SK-N-SH (cell line): Measurements from ENCODE around the gene FAM9B. TPM values are rescaled to one million over a fixed set of nuclear protein-coding genes. Genes with fewer than 3 reads are reported as not detected.

Experiments
- CTCF ChIA-PET: fragments of 300-600, 350-600 bp; formaldehyde crosslinking; extraction: SDS; loops from one replicate; lab custom pipeline; 2021; lab: Yijun Ruan, JAX
- POLR2A ChIA-PET: fragments of 350-600 bp; sonication (Branson Sonifier 250); formaldehyde crosslinking; extraction: SDS; loops from one replicate; lab custom pipeline; 2020; ENCODE audit warnings: antibody characterized with exemption, inconsistent platforms; lab: Yijun Ruan, JAX
- DNase-seq: peaks from one replicate; pipeline ENCODE4 v3.0.0; 2012
- H2AFZ ChIP-seq: fragments of 200-600 bp; sonication (generic); 2 replicates; pipeline ENCODE4 v1.8.1; 2016; ENCODE audit warnings: antibody characterized with exemption, mild to moderate bottlenecking, low read depth
- H3F3A ChIP-seq: fragments of 200-600 bp; sonication (generic); replicated peaks from 2 replicates; pipeline ENCODE3; 2016; ENCODE audit warnings: antibody characterized with exemption, mild to moderate bottlenecking; ENCODE audit not compliant: insufficient read depth
- H3K27ac ChIP-seq, 2 experiments: fragments of 200-500 bp in 1 of 2; fragments of 200-600 bp in 1 of 2; sonication (Bioruptor generic) in 1 of 2; sonication (generic), shearing (Covaris generic) in 1 of 2; 2 replicates each; pipeline versions ENCODE4 v1.5.1 to v1.6.1; 2014 to 2016; ENCODE audit warnings: low read depth in 2 of 2, inconsistent platforms in 1 of 2, low read length in 1 of 2, mild to moderate bottlenecking in 1 of 2, mixed read lengths in 1 of 2
- H3K27me3 ChIP-seq: fragments of 200-600 bp; sonication (generic), shearing (Covaris generic); 2 replicates; pipeline ENCODE4 v1.6.1; 2016; ENCODE audit warnings: mixed run types; ENCODE audit not compliant: insufficient read depth
- H3K36me3 ChIP-seq, 2 experiments: fragments of 200-500 bp in 1 of 2; fragments of 200-600 bp in 1 of 2; sonication (Bioruptor generic) in 1 of 2; sonication (generic) in 1 of 2; replicated peaks in 1 of 2; 2 replicates each; pipeline versions ENCODE3 to v1.5.1; 2014 to 2016; ENCODE audit warnings: low read length in 1 of 2, mild to moderate bottlenecking in 1 of 2; ENCODE audit not compliant: insufficient read depth in 2 of 2, control insufficient read depth in 1 of 2
- H3K4me1 ChIP-seq, 2 experiments: fragments of 200-500 bp in 1 of 2; fragments of 200-600 bp in 1 of 2; sonication (Bioruptor generic) in 1 of 2; sonication (generic), shearing (Covaris generic) in 1 of 2; 2 replicates each; pipeline versions ENCODE4 v1.5.1 to v1.6.1; 2014 to 2016; ENCODE audit warnings: low read depth in 1 of 2, low read length in 1 of 2, mixed run types in 1 of 2; ENCODE audit not compliant: insufficient read depth in 2 of 2, control insufficient read depth in 1 of 2
- H3K4me2 ChIP-seq: fragments of 200-600 bp; sonication (generic), shearing (Covaris generic); 2 replicates; pipeline ENCODE4 v1.6.1; 2017; ENCODE audit warnings: mixed run types
- H3K4me3 ChIP-seq, 2 experiments: fragments of 200-500 bp in 1 of 2; fragments of 200-600 bp in 1 of 2; sonication (Bioruptor generic) in 1 of 2; sonication (generic), shearing (Covaris generic) in 1 of 2; 2 replicates each; pipeline versions ENCODE4 v1.5.1 to v1.8.1; 2014 to 2016; ENCODE audit warnings: low read depth in 2 of 2, inconsistent platforms in 1 of 2, low read length in 1 of 2, mild to moderate bottlenecking in 1 of 2, mixed read lengths in 1 of 2, moderate library complexity in 1 of 2
- H3K79me2 ChIP-seq: fragments of 200-600 bp; sonication (generic); 2 replicates; pipeline ENCODE4 v1.8.1; 2017; ENCODE audit warnings: mild to moderate bottlenecking; ENCODE audit not compliant: insufficient read depth
- H3K9ac ChIP-seq: fragments of 200-600 bp; sonication (generic); 2 replicates; pipeline ENCODE4 v1.6.1; 2017; ENCODE audit warnings: mixed run types
- H3K9me2 ChIP-seq: fragments of 200-600 bp; sonication (generic); 2 replicates; pipeline ENCODE4 v1.6.1; 2017; ENCODE audit warnings: mixed run types
- H3K9me3 ChIP-seq: fragments of 200-600 bp; sonication (generic); 2 replicates; pipeline ENCODE4 v1.6.1; 2017; ENCODE audit warnings: mixed run types, mild to moderate bottlenecking, moderate library complexity
- H4K20me1 ChIP-seq: fragments of 200-600 bp; sonication (generic); 2 replicates; pipeline ENCODE4 v1.6.1; 2017; ENCODE audit warnings: mild to moderate bottlenecking, mixed run types; ENCODE audit not compliant: insufficient read depth
- EP300 ChIP-seq, 2 experiments: IDR thresholded peaks; 2 replicates each; pipeline versions ENCODE4 v1.4.0 to v1.6.1; 2012; ENCODE audit warnings: borderline replicate concordance in 1 of 2, low read depth in 1 of 2, low read length in 1 of 2
- EZH2phosphoT487 ChIP-seq: fragments of 200-600 bp; sonication (generic); IDR thresholded peaks from 2 replicates; pipeline ENCODE4 v1.6.1; 2017; ENCODE audit warnings: low read depth, mixed run types, mild to moderate bottlenecking, antibody characterized with exemption, moderate library complexity, borderline replicate concordance
- FOSL2 ChIP-seq: IDR thresholded peaks from 2 replicates; pipeline ENCODE4 v1.4.0; 2012; ENCODE audit warnings: low read depth, mild to moderate bottlenecking, moderate library complexity, borderline replicate concordance
- FOXM1 ChIP-seq: IDR thresholded peaks from 2 replicates; pipeline ENCODE4 v1.4.0; 2012; ENCODE audit warnings: low read depth, mild to moderate bottlenecking
- MEF2A ChIP-seq: IDR thresholded peaks from 2 replicates; pipeline ENCODE4 v1.4.0; 2012; ENCODE audit warnings: low read depth, borderline replicate concordance
- MXI1 ChIP-seq: IDR thresholded peaks from 2 replicates; pipeline ENCODE4 v1.6.1; 2012; ENCODE audit warnings: mild to moderate bottlenecking, low read depth, low read length, improper control_type of control experiment
- NFIC ChIP-seq: IDR thresholded peaks from 2 replicates; pipeline ENCODE4 v1.4.0; 2012; ENCODE audit warnings: borderline replicate concordance
- RCOR1 ChIP-seq: fragments of 150-350 bp; IDR thresholded peaks from 2 replicates; pipeline ENCODE4 v1.6.1; 2017; ENCODE audit warnings: antibody characterized with exemption, low read length
- RFX5 ChIP-seq: IDR thresholded peaks from 2 replicates; pipeline ENCODE4 v1.6.1; 2012; ENCODE audit warnings: mild to moderate bottlenecking, improper control_type of control experiment, low read length
- SMC3 ChIP-seq: IDR thresholded peaks from 2 replicates; pipeline ENCODE4 v1.6.1; 2012; ENCODE audit warnings: low read depth, low read length, improper control_type of control experiment
- TEAD4 ChIP-seq: IDR thresholded peaks from 2 replicates; pipeline ENCODE4 v1.4.0; 2012; ENCODE audit warnings: mild to moderate bottlenecking, borderline replicate concordance; ENCODE audit not compliant: insufficient read depth
- YY1 ChIP-seq: IDR thresholded peaks from 2 replicates; pipeline ENCODE4 v1.4.0; 2012; ENCODE audit warnings: low read depth, mild to moderate bottlenecking
- WGBS: methylation state at CpG from one replicate; pipeline ENCODE4 v1.1.6; 2017; ENCODE audit warnings: low lambda C conversion rate; 5-methylcytosine and 5-hydroxymethylcytosine counted together
- polyA plus RNA-seq, 3 experiments: library from polyadenylated mRNA; depleted of rRNA; stranded (reverse); fragments of >200 nt; gene quantifications; 2 replicates each; pipeline ENCODE4 v1.2.3, GENCODE V29; 2012
- TF ChIP-seq, protein P1 (sequence below): IDR thresholded peaks from 2 replicates; pipeline ENCODE4 v1.4.0; 2012; ENCODE audit warnings: low read depth, borderline replicate concordance
- TF ChIP-seq, protein P2 (sequence below): fragments of 150-350 bp; IDR thresholded peaks from 2 replicates; pipeline ENCODE4 v1.6.1; 2016; ENCODE audit warnings: mild to moderate bottlenecking, low read depth, low read length
- TF ChIP-seq, protein P3 (sequence below): IDR thresholded peaks from 2 replicates; pipeline ENCODE4; 2012
- TF ChIP-seq, protein P4 (sequence below): IDR thresholded peaks from 2 replicates; pipeline ENCODE4 v1.4.0; 2012; ENCODE audit warnings: low read depth
- TF ChIP-seq, protein P5 (sequence below): fragments of 150-350 bp; IDR thresholded peaks from 2 replicates; pipeline ENCODE4 v1.6.1; 2017; ENCODE audit warnings: antibody characterized with exemption, low read length, low read depth, borderline replicate concordance
- TF ChIP-seq, protein P6 (sequence below): IDR thresholded peaks from 2 replicates; pipeline ENCODE4 v1.4.0; 2012; ENCODE audit warnings: low read depth, borderline replicate concordance
- TF ChIP-seq, protein P7 (sequence below): IDR thresholded peaks from 2 replicates; pipeline ENCODE4 v1.6.1; 2012; ENCODE audit warnings: mild to moderate bottlenecking, low read depth, low read length, moderate library complexity

FAM9B gene
- polyA plus RNA-seq, 1 of the 3 experiments (the other 2 are of a cell fraction): 0.03 TPM

DNA sequence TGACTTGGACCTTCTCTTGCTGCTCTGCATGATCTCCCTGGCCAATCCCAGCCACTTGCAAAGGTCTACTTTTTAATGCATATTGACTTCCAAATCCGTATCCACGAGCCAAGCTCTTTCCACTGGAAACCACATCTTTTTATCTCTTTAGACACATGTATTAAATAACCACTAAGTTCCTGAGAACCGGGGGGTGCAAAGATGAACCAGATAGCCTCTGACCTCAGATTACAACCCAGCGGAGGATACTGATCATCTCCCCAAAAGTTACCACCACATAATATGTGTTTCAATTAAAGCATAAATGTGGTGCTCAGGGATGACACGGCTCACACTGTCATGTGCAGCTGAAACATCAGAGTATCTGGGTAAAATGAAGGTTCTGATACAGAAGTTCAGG, 40.4 kb upstream of the FAM9B start:
- ChIA-PET CTCF (no interaction called here), POLR2A (no interaction called here)
- 26% methylated on average over 5 of the region's 5 CpGs for WGBS
- no peak for DNase-seq
- Histone ChIP-seq H3K27me3 (no peaks in the 10 kb centered on the region), H3K9ac (no peak overlapping the region), H3K9me2 (no peaks in the 10 kb centered on the region), H2AFZ (no peak overlapping the region), H3K27ac (no peak overlapping the region), H3K36me3 (no peaks in the 10 kb centered on the region), H3K4me2 (no peak overlapping the region), H3K4me1 (no peaks in the 10 kb centered on the region), H4K20me1 (no peaks in the 10 kb centered on the region), H3K4me3 (no peak overlapping the region), H3K79me2 (no peaks in the 10 kb centered on the region), H3F3A (no peaks in the 10 kb centered on the region), H3K9me3 (no peaks in the 10 kb centered on the region)
- TF ChIP-seq SMC3 (no peak), EP300 (IDR thresholded peaks at IDR 0.05; ENCODE audit: borderline replicate concordance in 1 of 2, low read depth in 1 of 2, low read length in 1 of 2) (no peak), NFIC (no peak), FOSL2 (no peak), YY1 (no peak), RCOR1 (no peak), TEAD4 (no peak), FOXM1 (no peak), MXI1 (no peak), RFX5 (no peak), EZH2phosphoT487 (no peak), MEF2A (no peak)
- TF ChIP-seq, protein P1, sequence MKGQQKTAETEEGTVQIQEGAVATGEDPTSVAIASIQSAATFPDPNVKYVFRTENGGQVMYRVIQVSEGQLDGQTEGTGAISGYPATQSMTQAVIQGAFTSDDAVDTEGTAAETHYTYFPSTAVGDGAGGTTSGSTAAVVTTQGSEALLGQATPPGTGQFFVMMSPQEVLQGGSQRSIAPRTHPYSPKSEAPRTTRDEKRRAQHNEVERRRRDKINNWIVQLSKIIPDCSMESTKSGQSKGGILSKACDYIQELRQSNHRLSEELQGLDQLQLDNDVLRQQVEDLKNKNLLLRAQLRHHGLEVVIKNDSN: no peak
- TF ChIP-seq, protein P2, sequence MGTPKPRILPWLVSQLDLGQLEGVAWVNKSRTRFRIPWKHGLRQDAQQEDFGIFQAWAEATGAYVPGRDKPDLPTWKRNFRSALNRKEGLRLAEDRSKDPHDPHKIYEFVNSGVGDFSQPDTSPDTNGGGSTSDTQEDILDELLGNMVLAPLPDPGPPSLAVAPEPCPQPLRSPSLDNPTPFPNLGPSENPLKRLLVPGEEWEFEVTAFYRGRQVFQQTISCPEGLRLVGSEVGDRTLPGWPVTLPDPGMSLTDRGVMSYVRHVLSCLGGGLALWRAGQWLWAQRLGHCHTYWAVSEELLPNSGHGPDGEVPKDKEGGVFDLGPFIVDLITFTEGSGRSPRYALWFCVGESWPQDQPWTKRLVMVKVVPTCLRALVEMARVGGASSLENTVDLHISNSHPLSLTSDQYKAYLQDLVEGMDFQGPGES: no peak
- TF ChIP-seq, protein P3, sequence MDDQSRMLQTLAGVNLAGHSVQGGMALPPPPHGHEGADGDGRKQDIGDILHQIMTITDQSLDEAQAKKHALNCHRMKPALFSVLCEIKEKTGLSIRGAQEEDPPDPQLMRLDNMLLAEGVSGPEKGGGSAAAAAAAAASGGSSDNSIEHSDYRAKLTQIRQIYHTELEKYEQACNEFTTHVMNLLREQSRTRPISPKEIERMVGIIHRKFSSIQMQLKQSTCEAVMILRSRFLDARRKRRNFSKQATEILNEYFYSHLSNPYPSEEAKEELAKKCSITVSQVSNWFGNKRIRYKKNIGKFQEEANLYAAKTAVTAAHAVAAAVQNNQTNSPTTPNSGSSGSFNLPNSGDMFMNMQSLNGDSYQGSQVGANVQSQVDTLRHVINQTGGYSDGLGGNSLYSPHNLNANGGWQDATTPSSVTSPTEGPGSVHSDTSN: no peak
- TF ChIP-seq, protein P4, sequence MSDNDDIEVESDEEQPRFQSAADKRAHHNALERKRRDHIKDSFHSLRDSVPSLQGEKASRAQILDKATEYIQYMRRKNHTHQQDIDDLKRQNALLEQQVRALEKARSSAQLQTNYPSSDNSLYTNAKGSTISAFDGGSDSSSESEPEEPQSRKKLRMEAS: no peak
- TF ChIP-seq, protein P5, sequence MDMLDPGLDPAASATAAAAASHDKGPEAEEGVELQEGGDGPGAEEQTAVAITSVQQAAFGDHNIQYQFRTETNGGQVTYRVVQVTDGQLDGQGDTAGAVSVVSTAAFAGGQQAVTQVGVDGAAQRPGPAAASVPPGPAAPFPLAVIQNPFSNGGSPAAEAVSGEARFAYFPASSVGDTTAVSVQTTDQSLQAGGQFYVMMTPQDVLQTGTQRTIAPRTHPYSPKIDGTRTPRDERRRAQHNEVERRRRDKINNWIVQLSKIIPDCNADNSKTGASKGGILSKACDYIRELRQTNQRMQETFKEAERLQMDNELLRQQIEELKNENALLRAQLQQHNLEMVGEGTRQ: no peak
- TF ChIP-seq, protein P6, sequence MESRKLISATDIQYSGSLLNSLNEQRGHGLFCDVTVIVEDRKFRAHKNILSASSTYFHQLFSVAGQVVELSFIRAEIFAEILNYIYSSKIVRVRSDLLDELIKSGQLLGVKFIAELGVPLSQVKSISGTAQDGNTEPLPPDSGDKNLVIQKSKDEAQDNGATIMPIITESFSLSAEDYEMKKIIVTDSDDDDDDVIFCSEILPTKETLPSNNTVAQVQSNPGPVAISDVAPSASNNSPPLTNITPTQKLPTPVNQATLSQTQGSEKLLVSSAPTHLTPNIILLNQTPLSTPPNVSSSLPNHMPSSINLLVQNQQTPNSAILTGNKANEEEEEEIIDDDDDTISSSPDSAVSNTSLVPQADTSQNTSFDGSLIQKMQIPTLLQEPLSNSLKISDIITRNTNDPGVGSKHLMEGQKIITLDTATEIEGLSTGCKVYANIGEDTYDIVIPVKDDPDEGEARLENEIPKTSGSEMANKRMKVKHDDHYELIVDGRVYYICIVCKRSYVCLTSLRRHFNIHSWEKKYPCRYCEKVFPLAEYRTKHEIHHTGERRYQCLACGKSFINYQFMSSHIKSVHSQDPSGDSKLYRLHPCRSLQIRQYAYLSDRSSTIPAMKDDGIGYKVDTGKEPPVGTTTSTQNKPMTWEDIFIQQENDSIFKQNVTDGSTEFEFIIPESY: no peak
- TF ChIP-seq, protein P7, sequence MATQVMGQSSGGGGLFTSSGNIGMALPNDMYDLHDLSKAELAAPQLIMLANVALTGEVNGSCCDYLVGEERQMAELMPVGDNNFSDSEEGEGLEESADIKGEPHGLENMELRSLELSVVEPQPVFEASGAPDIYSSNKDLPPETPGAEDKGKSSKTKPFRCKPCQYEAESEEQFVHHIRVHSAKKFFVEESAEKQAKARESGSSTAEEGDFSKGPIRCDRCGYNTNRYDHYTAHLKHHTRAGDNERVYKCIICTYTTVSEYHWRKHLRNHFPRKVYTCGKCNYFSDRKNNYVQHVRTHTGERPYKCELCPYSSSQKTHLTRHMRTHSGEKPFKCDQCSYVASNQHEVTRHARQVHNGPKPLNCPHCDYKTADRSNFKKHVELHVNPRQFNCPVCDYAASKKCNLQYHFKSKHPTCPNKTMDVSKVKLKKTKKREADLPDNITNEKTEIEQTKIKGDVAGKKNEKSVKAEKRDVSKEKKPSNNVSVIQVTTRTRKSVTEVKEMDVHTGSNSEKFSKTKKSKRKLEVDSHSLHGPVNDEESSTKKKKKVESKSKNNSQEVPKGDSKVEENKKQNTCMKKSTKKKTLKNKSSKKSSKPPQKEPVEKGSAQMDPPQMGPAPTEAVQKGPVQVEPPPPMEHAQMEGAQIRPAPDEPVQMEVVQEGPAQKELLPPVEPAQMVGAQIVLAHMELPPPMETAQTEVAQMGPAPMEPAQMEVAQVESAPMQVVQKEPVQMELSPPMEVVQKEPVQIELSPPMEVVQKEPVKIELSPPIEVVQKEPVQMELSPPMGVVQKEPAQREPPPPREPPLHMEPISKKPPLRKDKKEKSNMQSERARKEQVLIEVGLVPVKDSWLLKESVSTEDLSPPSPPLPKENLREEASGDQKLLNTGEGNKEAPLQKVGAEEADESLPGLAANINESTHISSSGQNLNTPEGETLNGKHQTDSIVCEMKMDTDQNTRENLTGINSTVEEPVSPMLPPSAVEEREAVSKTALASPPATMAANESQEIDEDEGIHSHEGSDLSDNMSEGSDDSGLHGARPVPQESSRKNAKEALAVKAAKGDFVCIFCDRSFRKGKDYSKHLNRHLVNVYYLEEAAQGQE: no peak
- TF ChIP-seq, all 33 proteins: peak for 0
